A204.1 (cell line): ENCODE measurements around the gene GRAMD1B.

Experiments used
- FAIRE-seq: peaks from 2 replicates; lab custom pipeline; 2012; peaks lifted over from hg19 to GRCh38; lab: Jason Lieb, UNC

The GRAMD1B gene

DNA sequence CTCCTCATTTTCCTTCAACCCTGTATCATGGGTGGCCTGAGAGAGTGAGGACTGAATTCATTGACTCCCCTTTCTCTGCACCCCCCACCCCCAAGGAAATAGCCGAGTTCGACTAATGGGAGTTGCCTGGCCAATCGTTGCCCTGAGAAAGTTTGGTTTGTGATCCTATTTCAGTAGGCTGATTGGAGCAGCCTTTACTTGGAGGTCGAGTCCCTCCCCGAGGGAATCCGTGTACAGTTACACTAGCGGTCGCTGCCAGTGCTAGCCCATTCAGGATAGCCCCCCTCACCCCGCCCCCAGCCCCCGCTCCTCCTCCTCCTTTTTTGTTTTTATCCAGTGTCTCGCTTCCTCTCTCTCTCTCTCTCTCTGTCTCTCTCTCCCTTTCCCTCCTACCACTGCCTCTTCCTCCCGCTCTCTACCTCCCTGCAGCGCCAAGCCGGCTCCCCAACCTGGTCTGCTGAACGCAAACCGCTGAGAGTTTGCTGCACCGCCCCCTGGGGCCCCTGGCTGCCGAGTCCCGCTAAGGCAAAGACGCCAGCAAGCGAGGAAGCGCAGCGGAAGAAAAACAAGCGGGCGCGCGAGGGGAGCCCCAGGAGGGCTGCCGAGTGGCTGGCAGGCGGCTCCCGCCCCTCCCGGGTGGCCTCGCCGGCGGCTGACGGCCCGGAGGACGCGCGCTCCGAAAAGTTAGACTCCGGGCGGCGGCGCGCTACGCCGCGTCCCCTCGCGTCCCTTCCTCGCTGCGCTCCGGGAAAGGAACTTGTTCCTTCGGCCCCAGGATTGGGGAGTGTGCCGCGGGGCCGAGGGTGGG lies at the start of gene GRAMD1B:
TSS of gene GRAMD1B (plus strand) at position 357 of the 808 bp plus-strand sequence. CDS start 524 bp downstream, outside the sequence.
- no peak for FAIRE-seq

DNA sequence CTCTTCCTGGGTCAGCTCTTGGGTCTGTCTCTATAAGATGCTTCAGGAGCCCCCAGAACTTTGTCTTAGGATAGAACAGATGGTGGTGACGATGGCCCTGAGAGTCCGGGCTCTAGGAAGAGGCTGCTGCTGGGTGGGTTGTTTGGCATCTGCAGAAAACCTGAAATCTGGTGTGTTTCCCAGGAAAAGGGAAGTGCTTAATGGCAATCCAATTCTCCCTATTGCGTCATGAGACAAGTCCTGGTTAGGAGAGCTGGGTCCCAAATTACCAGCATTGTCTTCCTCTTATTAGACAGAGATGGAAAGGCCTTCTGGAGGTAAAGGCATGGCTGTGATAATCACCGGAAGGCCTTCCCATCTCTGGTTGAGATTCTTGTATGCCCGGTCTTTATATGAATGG lies 48.9 kb upstream of the GRAMD1B start:
- no peak for FAIRE-seq

DNA sequence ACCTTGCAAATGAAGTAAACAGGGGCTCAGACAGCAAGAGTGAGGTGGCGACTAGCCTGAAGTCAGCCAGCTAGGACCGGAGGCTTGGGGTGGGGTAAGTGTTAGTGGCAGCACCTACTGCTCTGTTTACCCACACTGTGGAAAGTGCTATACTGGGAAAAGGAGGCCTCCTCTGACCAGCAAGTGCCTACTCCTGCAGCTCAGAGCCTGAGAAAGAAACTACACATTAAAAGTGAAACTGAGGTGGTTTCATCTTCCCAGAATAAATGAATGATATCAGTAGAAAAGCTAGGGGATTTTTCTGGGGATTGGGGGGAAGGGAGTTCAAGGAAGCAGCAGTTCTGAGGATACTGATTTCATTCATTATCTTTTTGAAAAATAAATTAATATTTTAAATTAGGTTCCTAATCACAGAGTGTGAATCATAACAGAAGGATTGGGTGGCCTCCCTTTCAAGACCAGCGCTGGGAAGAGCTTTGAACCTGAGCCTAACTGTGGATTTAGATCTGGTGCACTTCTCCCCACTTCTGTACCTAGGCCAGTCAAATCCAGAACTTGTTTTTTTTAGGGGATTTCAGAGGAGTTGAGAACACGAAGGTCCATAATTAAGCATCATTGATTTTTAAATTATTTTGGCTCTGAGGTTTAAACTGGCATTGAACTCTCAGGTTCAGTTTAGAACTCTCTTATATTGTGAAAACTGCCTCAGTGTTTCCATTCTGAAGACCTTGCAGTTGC lies 48.1 kb upstream of the GRAMD1B start:
- no peak for FAIRE-seq

DNA sequence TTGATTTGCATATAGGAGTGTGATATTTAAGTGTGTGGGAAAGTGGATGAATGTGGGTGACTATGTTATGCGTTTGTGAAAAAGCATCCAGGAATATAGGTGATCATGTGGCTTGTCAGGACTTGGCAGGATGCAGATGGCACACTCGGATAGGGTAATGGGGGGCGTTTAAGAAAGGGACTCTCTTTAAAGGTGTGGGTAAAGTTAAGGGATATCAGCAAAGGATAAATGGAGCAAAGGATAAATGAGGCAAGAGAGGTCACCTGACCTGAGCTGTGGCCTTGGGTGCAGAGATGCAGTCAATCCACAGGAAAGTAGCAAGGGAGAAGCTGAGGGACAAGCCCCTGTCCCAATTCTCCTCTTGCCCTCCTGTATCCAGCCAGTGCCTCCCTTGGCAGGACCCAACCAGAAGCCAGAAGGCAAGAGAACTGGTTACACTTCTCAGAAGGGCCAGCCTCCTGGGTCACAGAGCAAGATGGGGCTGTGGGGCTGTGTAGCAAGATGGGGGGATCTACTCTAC lies 47.5 kb upstream of the GRAMD1B start:
- FAIRE-seq = no peak

DNA sequence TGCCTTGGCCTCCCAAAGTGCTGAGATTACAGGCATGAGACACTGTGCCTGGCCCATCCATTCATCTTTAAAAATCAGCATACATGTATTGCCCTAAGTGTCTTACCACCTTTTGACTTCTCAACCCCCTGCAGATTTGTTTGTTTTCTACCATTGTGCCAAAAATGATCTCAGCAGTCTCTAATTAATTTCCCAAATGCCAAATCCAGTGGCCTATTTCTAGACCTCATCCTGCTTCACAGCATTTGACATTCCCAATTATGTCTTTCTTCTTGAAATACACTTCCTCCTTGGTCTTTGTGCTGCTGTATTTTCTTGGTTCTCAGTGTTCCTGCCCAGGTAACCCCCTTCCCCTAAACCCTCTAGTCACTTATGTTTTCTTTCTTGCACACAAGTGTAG lies 46.0 kb upstream of the GRAMD1B start:
- no peak for FAIRE-seq

DNA sequence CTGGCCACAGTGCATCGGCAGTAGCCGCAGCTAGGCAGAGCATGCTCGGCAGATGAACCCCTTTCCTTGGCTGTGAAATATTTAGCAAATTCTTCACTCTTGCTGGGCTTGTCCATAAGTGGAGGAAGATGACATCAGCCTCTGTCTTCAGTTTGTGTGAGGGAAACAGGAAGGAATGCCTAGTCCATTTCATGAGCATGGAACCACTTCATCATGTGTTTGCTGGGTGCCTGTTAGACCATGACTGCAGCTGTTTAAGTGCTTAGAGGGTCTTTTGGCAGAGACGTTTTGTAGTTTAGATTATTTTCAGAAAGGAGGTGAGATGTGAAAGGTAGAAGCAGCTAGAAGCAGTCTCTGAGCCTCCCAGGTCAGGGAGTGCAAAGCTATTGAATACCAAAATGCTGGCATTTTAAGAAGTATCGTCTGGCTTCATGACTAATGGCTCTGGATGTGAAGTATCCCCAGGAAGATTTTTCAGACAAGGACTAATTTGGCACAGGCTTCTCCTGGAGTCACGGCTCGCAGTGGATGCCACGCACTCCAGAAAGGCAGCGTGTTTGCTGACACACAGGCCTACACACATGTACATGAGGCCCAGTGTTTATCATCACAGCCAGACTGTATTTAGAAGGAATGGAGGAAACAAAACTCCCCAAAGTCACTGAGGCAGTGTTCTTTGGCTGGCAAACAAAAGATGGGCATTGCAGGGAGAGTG lies 43.1 kb upstream of the GRAMD1B start:
- no peak for FAIRE-seq

DNA sequence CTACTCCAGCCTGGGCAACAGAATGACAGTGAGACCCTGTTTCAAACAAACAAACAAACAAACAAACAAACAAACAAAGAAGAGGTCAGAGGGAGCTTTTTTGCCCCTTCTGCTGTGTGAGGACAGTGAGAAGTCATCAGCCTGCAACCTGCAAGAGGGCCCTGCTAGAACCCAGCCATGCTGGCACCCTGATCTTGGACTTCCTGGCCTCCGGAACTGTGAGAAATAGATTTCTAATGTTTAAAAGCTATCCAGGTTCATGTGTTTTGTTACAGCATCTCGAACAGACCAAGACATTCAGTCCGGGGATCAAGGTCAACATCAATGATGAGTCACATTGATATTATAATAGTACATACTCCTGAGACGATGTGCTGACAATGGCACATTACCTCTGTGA lies 41.4 kb upstream of the GRAMD1B start:
- no peak for FAIRE-seq

DNA sequence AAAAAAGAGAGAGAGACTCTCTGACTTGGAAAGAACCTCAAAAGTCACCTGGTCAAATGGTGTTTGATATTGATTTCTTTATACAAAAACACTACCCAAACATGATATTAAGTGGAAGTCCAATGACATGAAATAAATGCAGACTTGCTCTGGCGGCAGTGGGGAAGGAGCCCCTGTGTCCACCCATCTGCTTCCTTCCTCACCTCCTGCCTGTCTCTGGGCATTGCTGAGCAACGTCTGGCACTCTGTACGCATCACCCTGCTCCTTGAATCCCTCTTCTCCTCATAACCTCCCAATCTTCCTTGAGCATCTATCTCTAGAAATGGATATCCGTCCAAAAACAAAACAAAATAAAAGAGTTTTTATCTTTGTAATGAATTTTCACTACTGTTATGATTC lies 39.9 kb upstream of the GRAMD1B start:
- FAIRE-seq = no peak

DNA sequence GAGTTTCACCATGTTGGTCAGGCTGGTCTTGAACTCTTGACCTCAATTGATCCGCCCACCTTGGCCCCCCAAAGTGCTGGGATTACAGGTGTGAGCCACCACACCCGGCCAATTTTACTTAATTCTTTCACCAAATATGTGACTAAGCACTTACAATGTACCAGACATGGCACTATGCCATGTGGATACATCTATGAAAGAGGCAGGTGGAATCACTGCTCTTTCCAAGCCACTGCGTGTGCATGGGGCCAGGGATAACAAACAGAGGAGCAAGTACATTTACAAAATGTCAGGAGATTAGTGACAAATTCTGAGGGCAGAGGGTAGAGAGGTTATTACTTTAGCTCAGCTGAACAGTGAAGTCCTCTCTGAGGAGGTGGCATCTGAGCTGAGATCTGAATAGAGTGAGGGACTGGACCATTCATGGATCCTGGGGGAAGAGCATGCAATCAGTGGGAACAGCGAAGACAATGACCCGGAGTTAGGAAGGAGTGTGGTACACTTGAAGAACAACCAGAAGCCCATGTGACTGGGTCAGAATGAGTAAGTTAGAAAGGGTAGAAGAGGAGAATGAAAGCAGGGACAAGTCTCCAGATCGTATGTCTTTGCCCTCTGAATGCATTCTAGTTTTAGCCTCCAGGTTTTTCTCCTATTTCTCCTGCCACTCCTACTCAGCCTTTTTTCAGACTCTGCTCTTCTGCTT lies 38.3 kb upstream of the GRAMD1B start:
- no peak for FAIRE-seq

DNA sequence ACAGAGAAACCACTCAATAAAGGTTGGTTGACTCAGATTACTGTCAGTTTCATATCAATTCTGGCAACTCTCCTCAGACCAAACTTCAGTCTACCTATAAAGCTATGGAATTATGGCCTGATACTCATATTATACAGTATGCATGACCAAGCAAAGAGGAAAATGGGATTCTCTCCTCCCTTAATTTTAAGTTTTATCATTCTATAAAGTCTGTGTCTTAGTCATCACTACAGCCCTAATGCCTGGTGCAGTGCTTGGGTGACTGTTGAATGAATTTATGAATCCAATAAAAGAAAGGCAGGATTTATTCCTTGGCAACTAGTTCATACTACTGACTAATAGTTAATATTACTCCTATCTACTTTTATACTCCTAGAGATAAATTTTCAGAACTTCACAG lies 37.6 kb upstream of the GRAMD1B start:
- no peak for FAIRE-seq

DNA sequence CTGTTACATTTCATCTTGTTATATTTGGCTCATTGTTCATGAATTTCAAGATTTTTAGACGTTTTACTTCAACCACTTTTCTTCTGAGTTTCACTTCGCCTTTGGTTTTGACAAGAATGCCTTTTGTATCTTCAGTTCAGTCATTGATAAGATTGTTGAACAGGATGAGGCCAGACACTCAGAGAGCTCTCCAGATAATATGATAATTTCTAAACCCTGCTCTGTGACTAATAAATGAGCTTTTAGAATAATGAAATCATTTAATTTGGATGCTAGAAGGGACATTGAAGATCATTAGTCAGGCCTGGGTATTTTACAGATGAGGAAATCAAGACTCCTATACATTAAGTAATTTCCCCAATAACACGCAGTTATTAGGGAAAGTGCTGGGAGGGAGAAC lies 37.2 kb upstream of the GRAMD1B start:
- FAIRE-seq = no peak

DNA sequence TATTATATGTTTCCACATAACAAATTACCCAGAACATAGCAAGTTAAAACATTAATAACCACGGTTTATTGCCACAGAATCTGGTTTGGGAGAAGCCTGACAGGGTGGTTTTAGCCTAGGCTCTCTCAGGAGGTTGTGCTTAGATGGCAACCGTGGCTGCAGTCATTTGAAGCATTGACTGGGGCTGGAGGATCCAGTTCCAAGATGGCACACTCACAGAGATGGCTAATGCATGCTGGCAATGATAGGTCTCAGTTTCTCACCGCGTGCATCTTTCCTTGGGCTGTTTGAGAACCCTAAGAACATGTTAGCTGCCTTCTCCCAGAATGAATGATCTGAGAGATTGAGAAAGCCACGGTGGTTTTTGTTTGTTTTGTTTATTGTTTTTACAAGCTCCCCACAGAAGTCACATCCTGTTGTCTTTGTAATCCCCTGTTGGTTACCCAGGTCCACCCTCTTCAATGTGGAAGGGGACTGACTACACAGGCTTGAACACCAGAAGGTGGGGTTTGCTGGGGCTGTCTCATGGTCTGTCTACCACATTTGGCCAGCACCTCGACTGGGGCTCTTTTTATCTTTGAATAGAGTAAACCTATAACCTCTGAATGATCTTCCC lies 36.6 kb upstream of the GRAMD1B start:
- no peak for FAIRE-seq

DNA sequence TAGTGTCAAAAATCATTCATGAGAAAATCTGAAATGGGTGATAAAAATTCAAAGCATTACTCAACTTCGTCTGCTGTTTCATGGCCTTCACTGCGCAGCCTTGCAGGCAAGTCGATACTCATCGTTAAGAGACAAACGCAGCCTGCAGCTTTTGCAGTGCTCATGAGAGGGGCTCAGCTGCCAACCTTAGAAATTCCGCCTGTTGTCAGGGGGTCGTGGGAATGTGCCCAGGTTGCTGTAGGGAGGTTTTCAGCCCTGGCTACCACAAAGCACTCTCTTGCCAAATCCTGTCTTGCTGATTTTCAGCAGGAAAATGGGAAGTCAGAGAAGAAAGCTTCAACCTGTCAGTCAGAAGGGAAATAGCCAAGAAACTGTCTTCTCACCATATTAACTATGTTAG lies 25.4 kb upstream of the GRAMD1B start:
- FAIRE-seq = no peak

DNA sequence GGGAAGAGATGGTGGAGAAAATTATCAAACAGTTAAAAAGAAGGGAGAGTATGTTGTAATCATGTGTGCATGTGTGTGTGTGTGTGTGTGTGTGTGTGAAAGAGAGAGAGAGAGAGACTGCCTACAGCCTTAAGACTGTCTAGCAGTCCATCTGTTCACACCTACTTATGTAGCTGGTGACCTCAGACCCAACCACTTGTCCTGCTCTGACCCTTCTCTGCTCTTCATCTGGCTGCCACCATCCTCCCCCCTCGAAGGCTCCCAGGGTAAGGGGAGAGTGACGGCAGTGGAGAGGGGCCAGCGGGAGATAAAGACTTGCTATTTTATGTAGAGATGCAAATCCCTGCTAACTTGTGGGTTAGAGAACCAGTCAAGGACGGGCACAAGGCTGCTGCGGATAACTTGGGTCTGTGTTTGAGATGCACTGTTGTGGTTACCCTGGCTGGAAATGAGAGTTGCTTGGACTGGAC lies 24.9 kb upstream of the GRAMD1B start:
- no peak for FAIRE-seq

DNA sequence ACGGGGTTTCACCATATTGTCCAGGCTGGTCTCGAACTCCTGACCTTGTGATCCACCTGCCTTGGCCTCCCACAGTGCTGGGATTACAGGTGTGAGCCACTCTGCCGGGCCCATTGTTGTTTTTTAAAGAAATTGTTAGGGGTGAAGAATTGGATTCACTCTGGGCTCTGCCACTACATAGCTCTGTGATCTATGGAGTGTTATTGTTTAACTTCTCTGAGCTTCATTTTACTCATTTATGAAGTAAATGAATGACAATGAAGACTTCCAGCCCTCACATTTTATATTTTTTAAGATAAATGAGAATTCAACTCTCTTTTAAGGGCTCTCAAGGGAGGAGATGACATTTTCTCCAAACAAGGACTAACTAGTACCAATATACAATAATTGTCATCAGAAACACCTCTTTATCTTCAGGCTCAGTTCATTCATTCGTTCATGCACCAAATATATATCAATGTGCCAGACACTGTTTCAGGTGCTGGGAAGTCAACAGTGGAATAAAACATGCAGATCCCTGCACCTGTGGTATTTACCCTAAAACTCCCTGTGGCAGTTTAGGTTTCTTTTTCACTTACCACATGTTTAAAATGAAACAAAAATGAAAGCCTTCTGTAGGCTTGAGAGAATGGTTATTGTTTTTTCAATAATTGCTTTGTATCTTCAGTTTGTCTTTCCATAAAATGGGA lies 23.5 kb upstream of the GRAMD1B start:
- FAIRE-seq = no peak

DNA sequence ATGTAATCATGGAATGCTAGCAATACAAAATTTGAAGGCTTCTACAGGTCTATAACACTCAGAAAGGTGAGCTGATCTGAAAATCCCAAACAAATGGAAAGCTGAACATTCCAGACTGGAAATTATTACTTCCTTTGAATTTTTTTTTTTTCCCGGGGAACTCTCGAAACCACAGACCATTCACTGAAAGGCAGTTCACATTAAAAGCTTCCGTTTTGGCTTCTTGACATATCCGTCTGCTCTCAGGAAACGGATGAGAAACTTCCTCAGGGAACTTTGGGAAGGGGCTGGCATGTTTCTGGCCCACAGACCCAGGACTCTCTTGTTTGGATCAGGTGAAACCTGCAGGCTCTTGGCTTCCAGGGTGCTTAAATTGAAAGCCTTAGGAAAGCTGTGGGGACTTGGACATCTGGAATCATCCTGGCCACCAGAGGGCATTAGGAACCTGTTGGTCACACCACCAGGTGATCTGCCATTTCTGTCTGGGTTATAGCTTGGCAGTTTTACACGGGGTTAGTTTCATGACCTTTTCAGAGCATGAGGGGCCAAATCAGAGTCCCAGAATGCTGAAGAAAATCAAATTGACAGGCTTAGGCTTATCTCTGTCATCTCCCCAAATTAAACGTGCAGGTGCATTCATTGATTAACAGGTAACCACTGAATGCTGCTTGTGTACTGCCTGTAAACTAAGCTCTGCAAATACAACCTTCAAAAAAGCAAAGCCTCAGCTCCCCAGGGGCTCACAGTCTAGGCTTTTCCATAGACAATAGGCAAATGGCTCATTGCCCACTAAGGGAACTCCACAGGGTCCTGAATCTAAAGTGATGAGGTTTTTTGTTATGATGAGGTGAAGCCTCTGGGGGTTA lies 22.7 kb upstream of the GRAMD1B start:
- no peak for FAIRE-seq

DNA sequence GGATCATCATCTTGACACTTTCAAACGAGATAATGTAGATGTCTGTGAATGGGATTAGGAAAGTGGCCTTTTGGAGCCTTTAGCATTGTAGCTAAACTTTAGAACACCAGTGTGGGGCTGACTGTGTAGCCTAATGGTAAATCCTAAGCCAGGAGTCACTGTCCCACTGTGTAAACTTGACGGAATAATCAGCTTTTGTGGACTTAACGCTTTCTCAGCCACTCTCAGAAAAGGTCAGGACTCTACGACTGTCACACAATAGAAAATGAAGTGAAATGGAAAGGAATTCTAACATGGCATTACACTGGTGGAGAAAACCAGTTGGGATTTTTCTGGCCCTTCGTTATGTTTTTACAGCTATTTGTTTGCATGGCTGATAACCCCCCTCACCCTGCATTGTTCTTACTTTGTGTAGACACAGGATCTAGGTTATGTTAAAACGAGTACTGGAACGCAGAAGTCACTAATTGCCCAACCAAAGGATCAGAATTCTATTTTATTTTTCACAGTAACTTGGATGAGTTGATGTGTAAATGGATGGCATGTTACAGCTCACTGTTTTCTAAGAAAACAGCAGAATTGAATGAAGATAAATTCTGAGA lies 22.0 kb upstream of the GRAMD1B start:
- FAIRE-seq = no peak

DNA sequence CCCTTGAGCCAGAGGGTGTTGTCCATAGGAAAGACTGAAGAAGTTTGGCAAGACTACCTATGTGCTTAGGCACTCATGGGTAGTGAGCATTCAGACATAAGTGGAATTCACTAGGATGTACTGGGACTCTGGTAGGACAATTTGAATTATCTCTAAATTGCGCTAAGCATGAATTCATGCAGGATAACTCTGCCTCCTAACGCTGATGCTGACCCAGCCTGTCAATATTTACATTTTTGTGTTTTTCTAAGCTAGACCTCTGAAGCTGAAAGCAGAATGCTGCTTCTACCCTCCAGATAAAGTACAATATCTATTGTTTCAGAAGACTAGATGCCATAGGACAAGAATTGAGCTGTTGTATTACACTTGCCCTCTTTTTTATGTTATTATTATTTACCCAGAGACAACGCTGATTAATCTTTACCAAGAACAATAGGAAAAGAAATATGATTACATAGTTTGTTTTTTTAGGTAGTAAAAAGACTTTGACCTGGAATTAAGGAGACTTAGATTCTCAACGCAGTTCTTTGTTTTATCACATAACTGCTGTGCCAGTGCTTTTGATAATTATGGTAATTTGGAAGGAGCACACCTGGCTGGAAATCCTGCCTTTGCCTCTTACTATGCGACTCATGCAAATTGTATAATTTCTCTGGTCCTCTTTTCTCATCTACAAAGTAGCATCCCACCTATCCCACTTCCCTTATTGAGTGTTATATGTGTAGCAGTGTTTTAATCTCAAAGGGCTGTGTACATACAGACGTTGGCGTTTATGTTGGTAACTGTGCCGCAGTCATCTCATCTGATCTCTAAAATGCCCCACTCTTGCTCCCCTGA lies 21.2 kb upstream of the GRAMD1B start:
- no peak for FAIRE-seq
